ENCODE results near the gene SH3RF3. TPM values are rescaled to one million over a fixed set of nuclear protein-coding genes. Genes with fewer than 3 reads are reported as not detected.
A peak's percentile ranks its signal among the peaks of the same experiment; 100 is the strongest.

The SH3RF3 gene
- total RNA-seq, 1 donor from 2014 or later, result 0.28 TPM

DNA sequence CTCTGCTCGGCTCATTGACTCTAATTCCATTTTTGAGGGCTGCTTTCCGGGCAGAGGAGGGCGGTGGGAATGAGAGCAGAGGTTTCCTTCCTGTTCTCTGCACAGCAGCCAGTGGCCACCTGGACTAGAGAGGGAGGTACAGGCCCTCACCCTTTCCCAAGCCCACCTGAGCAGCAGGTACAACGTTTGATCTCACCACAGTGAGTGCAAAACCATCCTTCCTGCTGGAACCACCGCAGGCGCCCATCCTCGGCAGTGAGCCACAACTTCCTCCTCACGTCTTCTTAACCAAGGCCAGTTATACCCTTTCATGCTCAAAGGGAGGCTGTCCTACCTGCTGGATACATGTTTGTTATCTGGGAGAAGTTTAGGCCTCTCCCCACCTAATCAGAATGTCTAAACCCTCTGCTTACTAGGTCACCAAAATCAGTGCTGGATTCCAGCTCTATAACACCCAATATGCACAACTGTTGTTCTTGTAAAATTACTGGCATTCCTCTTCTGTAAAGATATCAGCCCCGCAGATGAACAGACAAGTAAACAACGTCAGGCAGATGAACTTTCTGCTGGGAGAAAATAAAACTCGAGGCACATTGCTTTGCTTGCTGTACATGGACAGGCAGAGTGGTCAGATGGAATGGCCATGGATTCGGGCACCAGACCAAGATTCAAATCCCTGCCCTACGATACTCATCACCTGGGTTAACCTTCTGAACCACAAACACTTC lies 191.4 kb downstream of the SH3RF3 start:
- Mint-ChIP-seq H3K27me3 (ENCODE audit: insufficient read depth, low read depth) (peaks cover 5% of the 10 kb centered on the region), H3K27ac (no peak overlapping the region), H3K4me3 (peak overlapping the region; percentile 39), H3K4me1 (peaks cover 43% of the 10 kb centered on the region), H3K36me3 (peaks cover 3% of the 10 kb centered on the region), H3K9me3 (peaks cover 5% of the 10 kb centered on the region)
- no peaks in the 10 kb centered on the region for H3K9me3 ChIP-seq (ENCODE audit: low read depth)
- H2AFZ ChIP-seq (replicated peaks), result no peak overlapping the region
- DNase-seq (ENCODE audit: low spot score), result no peak
- no peak overlapping the region for H3K9ac ChIP-seq
- no peak overlapping the region for H3K4me3 ChIP-seq
- peaks cover 14% of the 10 kb centered on the region for H3K4me1 ChIP-seq
- no peak for TF ChIP-seq EZH2 (IDR thresholded peaks at IDR 0.05)
- TF ChIP-seq, protein P1, sequence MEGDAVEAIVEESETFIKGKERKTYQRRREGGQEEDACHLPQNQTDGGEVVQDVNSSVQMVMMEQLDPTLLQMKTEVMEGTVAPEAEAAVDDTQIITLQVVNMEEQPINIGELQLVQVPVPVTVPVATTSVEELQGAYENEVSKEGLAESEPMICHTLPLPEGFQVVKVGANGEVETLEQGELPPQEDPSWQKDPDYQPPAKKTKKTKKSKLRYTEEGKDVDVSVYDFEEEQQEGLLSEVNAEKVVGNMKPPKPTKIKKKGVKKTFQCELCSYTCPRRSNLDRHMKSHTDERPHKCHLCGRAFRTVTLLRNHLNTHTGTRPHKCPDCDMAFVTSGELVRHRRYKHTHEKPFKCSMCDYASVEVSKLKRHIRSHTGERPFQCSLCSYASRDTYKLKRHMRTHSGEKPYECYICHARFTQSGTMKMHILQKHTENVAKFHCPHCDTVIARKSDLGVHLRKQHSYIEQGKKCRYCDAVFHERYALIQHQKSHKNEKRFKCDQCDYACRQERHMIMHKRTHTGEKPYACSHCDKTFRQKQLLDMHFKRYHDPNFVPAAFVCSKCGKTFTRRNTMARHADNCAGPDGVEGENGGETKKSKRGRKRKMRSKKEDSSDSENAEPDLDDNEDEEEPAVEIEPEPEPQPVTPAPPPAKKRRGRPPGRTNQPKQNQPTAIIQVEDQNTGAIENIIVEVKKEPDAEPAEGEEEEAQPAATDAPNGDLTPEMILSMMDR (IDR thresholded peaks at IDR 0.05), result no peak
- no peak for TF ChIP-seq EZH2phosphoT487 (IDR thresholded peaks at IDR 0.05)
- H3K79me2 ChIP-seq (ENCODE audit: low read depth), result no peaks in the 10 kb centered on the region
- H3K36me3 ChIP-seq, result no peaks in the 10 kb centered on the region
- H3F3A ChIP-seq (ENCODE audit: low read depth), result no peaks in the 10 kb centered on the region
- no peak overlapping the region for H3K27ac ChIP-seq
- H3K4me2 ChIP-seq, result no peak overlapping the region
- no peaks in the 10 kb centered on the region for H3K27me3 ChIP-seq
- no peaks in the 10 kb centered on the region for H4K20me1 ChIP-seq (ENCODE audit: low read depth)

DNA sequence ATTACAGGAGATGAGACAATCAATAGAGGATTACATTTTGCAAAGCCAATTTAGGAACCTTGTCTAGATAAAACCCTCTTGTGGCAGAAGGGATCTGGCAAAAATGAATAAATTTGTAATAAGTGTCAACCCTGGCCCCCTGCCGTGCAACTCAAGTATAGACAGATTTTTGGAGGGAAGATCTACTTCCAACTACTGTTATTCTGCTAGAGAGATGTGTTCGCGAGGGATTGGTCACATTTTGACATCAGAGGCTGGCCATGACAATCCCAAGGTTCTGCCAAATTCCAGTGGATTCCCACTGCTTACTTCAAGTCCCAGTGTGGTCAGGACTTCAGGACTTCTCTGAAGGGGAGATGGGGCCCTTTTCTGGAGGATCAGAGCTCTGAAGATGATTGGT lies 192.6 kb downstream of the SH3RF3 start:
- TF ChIP-seq EZH2phosphoT487 (IDR thresholded peaks at IDR 0.05), result no peak
- peaks cover 5% of the 10 kb centered on the region for H3K36me3 Mint-ChIP-seq
- peaks cover 43% of the 10 kb centered on the region for H3K4me1 Mint-ChIP-seq
- peaks cover 14% of the 10 kb centered on the region for H3K4me1 ChIP-seq
- no peaks in the 10 kb centered on the region for H3K79me2 ChIP-seq (ENCODE audit: low read depth)
- H3K4me3 Mint-ChIP-seq, result no peak overlapping the region
- H3K27ac Mint-ChIP-seq, result no peak overlapping the region
- H3K36me3 ChIP-seq, result no peaks in the 10 kb centered on the region
- no peak overlapping the region for H2AFZ ChIP-seq (replicated peaks)
- no peak overlapping the region for H3K4me2 ChIP-seq
- H3F3A ChIP-seq (ENCODE audit: low read depth), result no peaks in the 10 kb centered on the region
- H3K4me3 ChIP-seq, result no peak overlapping the region
- H3K27me3 Mint-ChIP-seq (ENCODE audit: insufficient read depth, low read depth), result peaks cover 5% of the 10 kb centered on the region
- H3K27ac ChIP-seq, result no peak overlapping the region
- DNase-seq (ENCODE audit: low spot score), result no peak
- H3K9me3 Mint-ChIP-seq, result peaks cover 8% of the 10 kb centered on the region
- H3K9me3 ChIP-seq (ENCODE audit: low read depth), result no peaks in the 10 kb centered on the region
- H4K20me1 ChIP-seq (ENCODE audit: low read depth), result no peaks in the 10 kb centered on the region
- H3K9ac ChIP-seq, result no peak overlapping the region
- H3K27me3 ChIP-seq, result no peaks in the 10 kb centered on the region

DNA sequence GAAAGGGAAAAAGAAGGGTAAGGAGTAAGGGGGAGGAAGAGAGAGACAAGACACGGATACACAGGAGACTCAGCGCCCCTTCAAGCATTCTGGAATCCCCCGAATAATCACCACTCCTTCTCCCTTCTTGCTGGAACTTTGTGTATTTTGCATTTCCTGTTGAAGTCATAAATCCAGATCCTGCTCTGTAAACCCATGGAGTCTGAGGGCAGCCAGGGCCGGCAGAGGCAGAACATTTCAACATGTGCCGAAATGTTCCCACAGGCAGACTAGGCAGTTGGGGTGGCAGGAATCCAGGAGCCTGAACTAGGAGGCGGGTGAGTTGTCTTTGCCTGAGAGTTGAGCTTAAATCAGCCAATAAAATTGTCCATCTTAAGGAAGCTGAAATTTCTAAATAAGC lies 193.1 kb downstream of the SH3RF3 start:
- Mint-ChIP-seq H3K9me3 (peaks cover 8% of the 10 kb centered on the region), H3K27ac (no peak overlapping the region), H3K36me3 (peaks cover 5% of the 10 kb centered on the region), H3K27me3 (ENCODE audit: insufficient read depth, low read depth) (peaks cover 5% of the 10 kb centered on the region), H3K4me3 (no peak overlapping the region), H3K4me1 (peaks cover 43% of the 10 kb centered on the region)
- no peak overlapping the region for H3K27ac ChIP-seq
- no peak overlapping the region for H2AFZ ChIP-seq (replicated peaks)
- no peaks in the 10 kb centered on the region for H3K9me3 ChIP-seq (ENCODE audit: low read depth)
- H3K79me2 ChIP-seq (ENCODE audit: low read depth), result no peaks in the 10 kb centered on the region
- no peaks in the 10 kb centered on the region for H3K36me3 ChIP-seq
- no peak overlapping the region for H3K9ac ChIP-seq
- no peaks in the 10 kb centered on the region for H3F3A ChIP-seq (ENCODE audit: low read depth)
- peaks cover 14% of the 10 kb centered on the region for H3K4me1 ChIP-seq
- no peaks in the 10 kb centered on the region for H4K20me1 ChIP-seq (ENCODE audit: low read depth)
- no peak overlapping the region for H3K4me3 ChIP-seq
- TF ChIP-seq, protein P1 (IDR thresholded peaks at IDR 0.05), result no peak
- H3K27me3 ChIP-seq, result no peaks in the 10 kb centered on the region
- DNase-seq (ENCODE audit: low spot score), result no peak
- no peak overlapping the region for H3K4me2 ChIP-seq

DNA sequence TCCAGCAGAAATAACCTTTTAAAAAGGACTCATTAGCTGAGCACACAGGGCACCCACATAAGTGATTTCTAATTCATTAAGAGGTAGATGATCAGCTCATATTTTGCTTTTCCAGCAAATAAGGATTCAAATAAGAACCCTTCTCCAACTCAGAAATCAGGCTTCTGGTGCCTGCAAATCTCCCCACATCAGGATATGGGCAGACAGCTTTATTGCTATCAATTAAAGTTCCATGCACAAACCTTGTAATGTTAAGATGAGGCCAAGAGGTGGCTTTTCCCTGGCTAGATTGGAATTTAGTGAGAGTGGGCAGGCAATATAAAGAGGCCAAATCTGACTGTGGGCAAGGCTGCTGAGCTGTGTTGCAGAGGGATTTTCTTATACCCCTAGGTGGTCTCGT lies 193.6 kb downstream of the SH3RF3 start:
- Histone ChIP-seq H3K4me2 (no peak overlapping the region), H3K79me2 (ENCODE audit: low read depth) (no peaks in the 10 kb centered on the region), H3K36me3 (no peaks in the 10 kb centered on the region), H3K4me1 (peaks cover 14% of the 10 kb centered on the region), H3K9ac (no peak overlapping the region), H3K27ac (no peak overlapping the region), H3K4me3 (no peak overlapping the region), H3K9me3 (ENCODE audit: low read depth) (no peaks in the 10 kb centered on the region), H3F3A (ENCODE audit: low read depth) (no peaks in the 10 kb centered on the region), H4K20me1 (ENCODE audit: low read depth) (no peaks in the 10 kb centered on the region), H2AFZ (replicated peaks) (no peak overlapping the region), H3K27me3 (no peaks in the 10 kb centered on the region)
- no peak for DNase-seq (ENCODE audit: low spot score)
- Mint-ChIP-seq H3K4me1 (peaks cover 39% of the 10 kb centered on the region), H3K27ac (no peak overlapping the region), H3K27me3 (ENCODE audit: insufficient read depth, low read depth) (peaks cover 5% of the 10 kb centered on the region), H3K9me3 (peaks cover 8% of the 10 kb centered on the region), H3K36me3 (peaks cover 7% of the 10 kb centered on the region), H3K4me3 (no peak overlapping the region)
- no peak for TF ChIP-seq EZH2phosphoT487 (IDR thresholded peaks at IDR 0.05)
- TF ChIP-seq EZH2 (IDR thresholded peaks at IDR 0.05), result no peak
- TF ChIP-seq, protein P1 (IDR thresholded peaks at IDR 0.05), result no peak
